ENCODE data around the gene FGF12.

The FGF12 gene

GRCh38 chr3:192641919-192642318 is 85.4 kb downstream of the FGF12 start:
- Histone ChIP-seq H3K27me3 (ENCODE audit: control insufficient read depth in 3 of 3, insufficient read depth in 3 of 3, low read depth in 1 of 3, low read length in 3 of 3) (no peaks in the 10 kb centered on the region), H3K27ac (replicated peaks; ENCODE audit: low read length) (no peak overlapping the region), H2BK120ac (ENCODE audit: low read depth, low read length) (no peak overlapping the region), H3K14ac (ENCODE audit: low read length) (no peak overlapping the region), H2BK15ac (ENCODE audit: low read length) (no peak overlapping the region), H4K91ac (ENCODE audit: low read depth, low read length, poor library complexity) (no peak overlapping the region), H3K79me1 (ENCODE audit: low read depth, low read length) (no peaks in the 10 kb centered on the region), H3K36me3 (replicated peaks in 1 of 2; ENCODE audit: control insufficient read depth in 2 of 2, insufficient read depth in 2 of 2, low read length in 2 of 2) (no peaks in the 10 kb centered on the region), H3K4me1 (ENCODE audit: control insufficient read depth in 2 of 2, insufficient read depth in 1 of 2, low read depth in 1 of 2, low read length in 2 of 2) (no peaks in the 10 kb centered on the region), H3K18ac (ENCODE audit: low read length) (no peak overlapping the region), H3K9me3 (replicated peaks in 1 of 2; ENCODE audit: control insufficient read depth in 2 of 2, insufficient read depth in 1 of 2, low read depth in 1 of 2, low read length in 2 of 2) (no peaks in the 10 kb centered on the region), H3K23ac (ENCODE audit: low read depth, low read length, poor library complexity) (no peak overlapping the region), H2BK5ac (ENCODE audit: low read length) (no peak overlapping the region), H3K4me3 (ENCODE audit: low read length in 2 of 2) (no peak overlapping the region), H4K8ac (ENCODE audit: low read depth, low read length) (no peak overlapping the region), H3K4me2 (ENCODE audit: insufficient read depth, low read length, poor library complexity, severe bottlenecking) (no peak overlapping the region), H3K4ac (ENCODE audit: low read length) (no peak overlapping the region), H3K9ac (ENCODE audit: low read depth, low read length, poor library complexity) (no peak overlapping the region), H2AK5ac (ENCODE audit: low read depth, low read length) (no peak overlapping the region), H2BK12ac (ENCODE audit: low read length) (no peak overlapping the region), H2AFZ (ENCODE audit: low read length) (no peak overlapping the region)
- no peak for DNase-seq (ENCODE audit: low spot score)
- 100% methylated on average over 1 of the region's 6 CpGs; no CpG with 5 or more reads in 1 of the 2 donors for WGBS, 2 donors (ENCODE audit: extremely low coverage in 2 of 2, insufficient read length in 2 of 2, insufficient replicate concordance in 1 of 2)

GRCh38 chr3:192639987-192640386 is 87.4 kb downstream of the FGF12 start:
- no peaks in the 10 kb centered on the region for H3K9me3 ChIP-seq (replicated peaks in 1 of 2; ENCODE audit: control insufficient read depth in 2 of 2, insufficient read depth in 1 of 2, low read depth in 1 of 2, low read length in 2 of 2)
- no peak overlapping the region for H3K27ac ChIP-seq (replicated peaks; ENCODE audit: low read length)
- no peak overlapping the region for H3K18ac ChIP-seq (ENCODE audit: low read length)
- H2BK15ac ChIP-seq (ENCODE audit: low read length) = no peak overlapping the region
- H3K36me3 ChIP-seq (replicated peaks in 1 of 2; ENCODE audit: control insufficient read depth in 2 of 2, insufficient read depth in 2 of 2, low read length in 2 of 2) = no peaks in the 10 kb centered on the region
- no peak overlapping the region for H4K8ac ChIP-seq (ENCODE audit: low read depth, low read length)
- WGBS, 2 donors (ENCODE audit: extremely low coverage in 2 of 2, insufficient read length in 2 of 2, insufficient replicate concordance in 1 of 2) = no CpG with 5 or more reads among the region's 2 CpGs
- H3K4me2 ChIP-seq (ENCODE audit: insufficient read depth, low read length, poor library complexity, severe bottlenecking) = no peak overlapping the region
- no peak overlapping the region for H4K91ac ChIP-seq (ENCODE audit: low read depth, low read length, poor library complexity)
- H3K27me3 ChIP-seq (ENCODE audit: control insufficient read depth in 3 of 3, insufficient read depth in 3 of 3, low read depth in 1 of 3, low read length in 3 of 3) = no peaks in the 10 kb centered on the region
- no peak overlapping the region for H2AFZ ChIP-seq (ENCODE audit: low read length)
- no peaks in the 10 kb centered on the region for H3K4me1 ChIP-seq (ENCODE audit: control insufficient read depth in 2 of 2, insufficient read depth in 1 of 2, low read depth in 1 of 2, low read length in 2 of 2)
- H3K14ac ChIP-seq (ENCODE audit: low read length) = no peak overlapping the region
- no peak overlapping the region for H3K9ac ChIP-seq (ENCODE audit: low read depth, low read length, poor library complexity)
- no peaks in the 10 kb centered on the region for H3K79me1 ChIP-seq (ENCODE audit: low read depth, low read length)
- DNase-seq (ENCODE audit: low spot score) = no peak
- no peak overlapping the region for H2BK5ac ChIP-seq (ENCODE audit: low read length)
- H2AK5ac ChIP-seq (ENCODE audit: low read depth, low read length) = no peak overlapping the region
- no peak overlapping the region for H2BK12ac ChIP-seq (ENCODE audit: low read length)
- no peak overlapping the region for H3K4ac ChIP-seq (ENCODE audit: low read length)
- H3K4me3 ChIP-seq (ENCODE audit: low read length in 2 of 2) = no peak overlapping the region
- H2BK120ac ChIP-seq (ENCODE audit: low read depth, low read length) = no peak overlapping the region
- no peak overlapping the region for H3K23ac ChIP-seq (ENCODE audit: low read depth, low read length, poor library complexity)

GRCh38 chr3:192637803-192638202 is 89.5 kb downstream of the FGF12 start:
- Histone ChIP-seq H3K4ac (ENCODE audit: low read length) (no peak overlapping the region), H3K4me1 (ENCODE audit: control insufficient read depth in 2 of 2, insufficient read depth in 1 of 2, low read depth in 1 of 2, low read length in 2 of 2) (no peaks in the 10 kb centered on the region), H2AK5ac (ENCODE audit: low read depth, low read length) (no peak overlapping the region), H3K4me3 (ENCODE audit: low read length in 2 of 2) (no peak overlapping the region), H3K14ac (ENCODE audit: low read length) (no peak overlapping the region), H4K8ac (ENCODE audit: low read depth, low read length) (no peak overlapping the region), H3K4me2 (ENCODE audit: insufficient read depth, low read length, poor library complexity, severe bottlenecking) (no peak overlapping the region), H3K36me3 (replicated peaks in 1 of 2; ENCODE audit: control insufficient read depth in 2 of 2, insufficient read depth in 2 of 2, low read length in 2 of 2) (no peaks in the 10 kb centered on the region), H3K9ac (ENCODE audit: low read depth, low read length, poor library complexity) (no peak overlapping the region), H2BK120ac (ENCODE audit: low read depth, low read length) (no peak overlapping the region), H3K9me3 (replicated peaks in 1 of 2; ENCODE audit: control insufficient read depth in 2 of 2, insufficient read depth in 1 of 2, low read depth in 1 of 2, low read length in 2 of 2) (no peaks in the 10 kb centered on the region), H3K27me3 (ENCODE audit: control insufficient read depth in 3 of 3, insufficient read depth in 3 of 3, low read depth in 1 of 3, low read length in 3 of 3) (no peaks in the 10 kb centered on the region), H3K27ac (replicated peaks; ENCODE audit: low read length) (no peak overlapping the region), H2AFZ (ENCODE audit: low read length) (no peak overlapping the region), H3K79me1 (ENCODE audit: low read depth, low read length) (no peaks in the 10 kb centered on the region), H3K23ac (ENCODE audit: low read depth, low read length, poor library complexity) (no peak overlapping the region), H2BK12ac (ENCODE audit: low read length) (no peak overlapping the region), H2BK15ac (ENCODE audit: low read length) (no peak overlapping the region), H4K91ac (ENCODE audit: low read depth, low read length, poor library complexity) (no peak overlapping the region), H3K18ac (ENCODE audit: low read length) (no peak overlapping the region), H2BK5ac (ENCODE audit: low read length) (no peak overlapping the region)
- no CpG with 5 or more reads among the region's 1 CpG for WGBS, 2 donors (ENCODE audit: extremely low coverage in 2 of 2, insufficient read length in 2 of 2, insufficient replicate concordance in 1 of 2)
- no peak for DNase-seq (ENCODE audit: low spot score)

- Histone ChIP-seq H3K4me2 (ENCODE audit: insufficient read depth, low read length, poor library complexity, severe bottlenecking) (no peak overlapping the region), H2BK120ac (ENCODE audit: low read depth, low read length) (no peak overlapping the region)
- no CpG with 5 or more reads among the region's 8 CpGs for WGBS, 2 donors (ENCODE audit: extremely low coverage in 2 of 2, insufficient read length in 2 of 2, insufficient replicate concordance in 1 of 2)
Measured at GRCh38 chr3:192636517-192637444, 90.6 kb downstream of the FGF12 start.

More at GRCh38 chr3:192636517-192637444, 90.6 kb downstream of the FGF12 start:
- H3K4me1 ChIP-seq (ENCODE audit: control insufficient read depth in 2 of 2, insufficient read depth in 1 of 2, low read depth in 1 of 2, low read length in 2 of 2) = no peaks in the 10 kb centered on the region
- H3K14ac ChIP-seq (ENCODE audit: low read length) = no peak overlapping the region
- H2BK12ac ChIP-seq (ENCODE audit: low read length) = no peak overlapping the region
- H3K9ac ChIP-seq (ENCODE audit: low read depth, low read length, poor library complexity) = no peak overlapping the region
- H3K9me3 ChIP-seq (replicated peaks in 1 of 2; ENCODE audit: control insufficient read depth in 2 of 2, insufficient read depth in 1 of 2, low read depth in 1 of 2, low read length in 2 of 2) = no peaks in the 10 kb centered on the region
- H3K79me1 ChIP-seq (ENCODE audit: low read depth, low read length) = no peaks in the 10 kb centered on the region
- no peak overlapping the region for H3K4ac ChIP-seq (ENCODE audit: low read length)
- H3K4me3 ChIP-seq (ENCODE audit: low read length in 2 of 2) = no peak overlapping the region
- no peaks in the 10 kb centered on the region for H3K36me3 ChIP-seq (replicated peaks in 1 of 2; ENCODE audit: control insufficient read depth in 2 of 2, insufficient read depth in 2 of 2, low read length in 2 of 2)
- no peak overlapping the region for H2AK5ac ChIP-seq (ENCODE audit: low read depth, low read length)
- no peak overlapping the region for H2BK5ac ChIP-seq (ENCODE audit: low read length)
- no peak for DNase-seq (ENCODE audit: low spot score)
- H3K18ac ChIP-seq (ENCODE audit: low read length) = no peak overlapping the region
- no peak overlapping the region for H3K23ac ChIP-seq (ENCODE audit: low read depth, low read length, poor library complexity)
- H2AFZ ChIP-seq (ENCODE audit: low read length) = no peak overlapping the region
- H4K8ac ChIP-seq (ENCODE audit: low read depth, low read length) = no peak overlapping the region
- H3K27me3 ChIP-seq (ENCODE audit: control insufficient read depth in 3 of 3, insufficient read depth in 3 of 3, low read depth in 1 of 3, low read length in 3 of 3) = no peaks in the 10 kb centered on the region
- no peak overlapping the region for H2BK15ac ChIP-seq (ENCODE audit: low read length)
- no peak overlapping the region for H4K91ac ChIP-seq (ENCODE audit: low read depth, low read length, poor library complexity)
- no peak overlapping the region for H3K27ac ChIP-seq (replicated peaks; ENCODE audit: low read length)
